ENCODE results near the gene DUOXA2.

The DUOXA2 gene

DNA sequence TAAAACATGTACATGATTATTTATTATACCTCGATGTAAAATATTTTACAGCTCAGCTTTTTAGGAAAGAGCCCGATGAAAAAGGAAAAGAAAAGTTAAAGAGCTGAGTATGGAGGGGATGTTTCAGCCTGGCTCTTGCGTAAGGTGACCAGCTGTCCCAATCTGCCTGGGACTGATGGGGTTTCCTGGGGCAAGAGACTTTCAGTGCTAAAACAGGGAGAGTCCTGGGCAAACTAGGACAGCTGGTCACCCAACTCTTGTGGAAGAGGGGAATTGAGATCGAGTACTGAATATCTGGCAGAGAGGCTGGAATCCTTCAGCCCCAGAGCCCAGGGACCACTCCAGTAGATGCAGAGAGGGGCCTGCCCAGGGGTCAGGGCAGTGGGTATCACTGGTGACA, 21.1 kb upstream of the DUOXA2 start:
- TF ChIP-seq ZNF274 (IDR thresholded peaks at IDR 0.05; ENCODE audit: low read depth, low read length) = no peak
- TF ChIP-seq SUZ12 (IDR thresholded peaks at IDR 0.05; ENCODE audit: extremely low read depth, insufficient read depth, insufficient read length) = no peak
- Histone ChIP-seq H3K4me1 (ENCODE audit: insufficient read depth, insufficient read length) (no peaks in the 10 kb centered on the region), H3K27me3 (ENCODE audit: insufficient read depth, insufficient read length) (no peaks in the 10 kb centered on the region), H3K9ac (ENCODE audit: insufficient read length, low read depth) (no peak overlapping the region), H3K36me3 (ENCODE audit: insufficient read depth, insufficient read length, low read length) (no peaks in the 10 kb centered on the region), H3K4me3 (ENCODE audit: insufficient read length, low read depth) (no peak overlapping the region), H3K9me3 (ENCODE audit: insufficient read depth, low read length) (no peaks in the 10 kb centered on the region)
- DNase-seq (ENCODE audit: low read depth, low spot score) = no peak

DNA sequence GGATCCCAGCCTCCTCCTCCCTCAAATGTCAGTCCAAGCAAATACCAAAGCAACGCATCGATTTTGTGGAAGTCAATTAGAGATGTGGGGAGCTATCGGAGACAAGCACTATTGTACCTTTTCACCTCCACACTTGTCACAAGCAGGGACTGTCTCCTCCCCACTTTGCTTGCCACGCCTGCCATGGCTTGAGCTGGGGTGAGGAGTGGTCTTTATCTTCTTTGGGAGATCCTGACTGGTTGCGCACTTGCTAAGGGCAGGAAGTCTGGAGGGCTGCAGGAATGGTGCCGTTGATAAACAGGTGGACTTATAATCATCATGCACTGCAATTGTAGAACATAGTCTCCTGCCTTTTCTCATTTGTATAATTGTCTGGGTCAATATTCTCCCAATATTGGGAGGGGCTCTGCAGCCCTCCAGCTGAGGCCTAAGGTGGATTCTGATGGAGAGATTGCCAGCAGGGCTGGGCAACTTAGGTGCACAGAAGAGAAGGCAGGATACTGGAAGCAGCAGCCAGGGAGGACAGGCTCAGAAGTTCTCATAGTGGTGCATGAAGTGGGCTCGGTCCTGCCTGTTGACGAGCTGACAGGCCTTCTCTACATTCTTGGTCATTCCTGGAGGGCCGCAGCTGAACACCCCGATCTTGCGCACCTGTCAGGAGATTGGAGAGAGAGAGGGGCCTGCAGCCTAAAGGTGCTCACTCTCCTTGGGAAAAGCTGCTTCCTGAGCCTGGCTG, 20.3 kb upstream of the DUOXA2 start:
- H3K4me3 ChIP-seq (ENCODE audit: insufficient read length, low read depth) = no peak overlapping the region
- H3K36me3 ChIP-seq (ENCODE audit: insufficient read depth, insufficient read length, low read length) = no peaks in the 10 kb centered on the region
- no peaks in the 10 kb centered on the region for H3K9me3 ChIP-seq (ENCODE audit: insufficient read depth, low read length)
- no peaks in the 10 kb centered on the region for H3K4me1 ChIP-seq (ENCODE audit: insufficient read depth, insufficient read length)
- DNase-seq (ENCODE audit: low read depth, low spot score) = no peak
- H3K27me3 ChIP-seq (ENCODE audit: insufficient read depth, insufficient read length) = no peaks in the 10 kb centered on the region
- H3K9ac ChIP-seq (ENCODE audit: insufficient read length, low read depth) = no peak overlapping the region
- no peak for TF ChIP-seq ZNF274 (IDR thresholded peaks at IDR 0.05; ENCODE audit: low read depth, low read length)
- no peak for TF ChIP-seq YY1 (IDR thresholded peaks at IDR 0.05; ENCODE audit: insufficient read depth, insufficient read length)
- TF ChIP-seq SUZ12 (IDR thresholded peaks at IDR 0.05; ENCODE audit: extremely low read depth, insufficient read depth, insufficient read length) = no peak

DNA sequence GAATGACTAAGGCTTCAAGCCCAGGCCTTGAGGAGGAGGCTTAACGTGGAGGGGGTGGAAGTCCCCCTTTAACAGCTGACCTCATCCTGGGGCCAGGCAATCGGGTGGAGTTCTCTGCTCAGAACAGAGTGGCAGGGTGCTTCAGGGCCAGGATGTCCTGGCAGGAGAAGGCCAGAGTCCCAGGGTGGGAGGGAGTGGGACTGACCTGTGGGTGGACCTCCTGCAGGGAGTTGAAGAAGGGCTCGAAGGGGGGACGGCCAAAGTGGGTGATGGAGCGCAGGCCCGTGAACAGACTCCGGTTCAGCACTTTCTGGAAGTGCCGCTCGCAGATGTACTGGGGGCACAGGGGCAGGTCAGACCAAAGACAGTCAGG, 19.8 kb upstream of the DUOXA2 start:
- no peaks in the 10 kb centered on the region for H3K4me1 ChIP-seq (ENCODE audit: insufficient read depth, insufficient read length)
- H3K9me3 ChIP-seq (ENCODE audit: insufficient read depth, low read length) = no peaks in the 10 kb centered on the region
- TF ChIP-seq YY1 (IDR thresholded peaks at IDR 0.05; ENCODE audit: insufficient read depth, insufficient read length) = no peak
- TF ChIP-seq ZNF274 (IDR thresholded peaks at IDR 0.05; ENCODE audit: low read depth, low read length) = no peak
- no peak for TF ChIP-seq SUZ12 (IDR thresholded peaks at IDR 0.05; ENCODE audit: extremely low read depth, insufficient read depth, insufficient read length)
- DNase-seq (ENCODE audit: low read depth, low spot score) = no peak
- H3K36me3 ChIP-seq (ENCODE audit: insufficient read depth, insufficient read length, low read length) = no peaks in the 10 kb centered on the region
- no peaks in the 10 kb centered on the region for H3K27me3 ChIP-seq (ENCODE audit: insufficient read depth, insufficient read length)
- no peak overlapping the region for H3K4me3 ChIP-seq (ENCODE audit: insufficient read length, low read depth)
- H3K9ac ChIP-seq (ENCODE audit: insufficient read length, low read depth) = no peak overlapping the region

DNA sequence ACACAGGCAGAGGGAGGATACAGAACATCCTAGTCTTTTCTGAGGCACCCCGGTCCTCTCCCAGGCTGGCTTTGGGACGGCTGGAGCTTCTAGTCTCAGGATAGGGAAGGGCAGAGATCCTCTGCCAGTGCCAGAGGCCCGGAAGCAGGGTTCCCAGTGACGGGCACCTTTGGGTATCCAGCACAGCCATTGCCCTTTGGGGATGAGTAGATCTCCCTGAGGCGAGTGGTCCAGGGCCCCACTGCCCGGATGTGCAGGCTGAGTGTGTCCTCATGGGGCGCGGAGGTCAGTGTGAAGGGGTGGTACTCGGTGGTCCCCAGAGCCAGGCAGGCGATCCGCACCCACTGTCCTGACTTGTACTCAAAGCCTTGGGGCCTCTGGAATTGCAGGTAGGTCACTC, 18.5 kb upstream of the DUOXA2 start:
- Histone ChIP-seq H3K36me3 (ENCODE audit: insufficient read depth, insufficient read length, low read length) (no peaks in the 10 kb centered on the region), H3K9ac (ENCODE audit: insufficient read length, low read depth) (no peak overlapping the region), H3K4me3 (ENCODE audit: insufficient read length, low read depth) (no peak overlapping the region), H3K9me3 (ENCODE audit: insufficient read depth, low read length) (no peaks in the 10 kb centered on the region), H3K27me3 (ENCODE audit: insufficient read depth, insufficient read length) (no peaks in the 10 kb centered on the region), H3K4me1 (ENCODE audit: insufficient read depth, insufficient read length) (peaks cover 7% of the 10 kb centered on the region)
- DNase-seq (ENCODE audit: low read depth, low spot score) = no peak
- TF ChIP-seq SUZ12 (IDR thresholded peaks at IDR 0.05; ENCODE audit: extremely low read depth, insufficient read depth, insufficient read length) (no peak), ZNF274 (IDR thresholded peaks at IDR 0.05; ENCODE audit: low read depth, low read length) (no peak), YY1 (IDR thresholded peaks at IDR 0.05; ENCODE audit: insufficient read depth, insufficient read length) (no peak)

DNA sequence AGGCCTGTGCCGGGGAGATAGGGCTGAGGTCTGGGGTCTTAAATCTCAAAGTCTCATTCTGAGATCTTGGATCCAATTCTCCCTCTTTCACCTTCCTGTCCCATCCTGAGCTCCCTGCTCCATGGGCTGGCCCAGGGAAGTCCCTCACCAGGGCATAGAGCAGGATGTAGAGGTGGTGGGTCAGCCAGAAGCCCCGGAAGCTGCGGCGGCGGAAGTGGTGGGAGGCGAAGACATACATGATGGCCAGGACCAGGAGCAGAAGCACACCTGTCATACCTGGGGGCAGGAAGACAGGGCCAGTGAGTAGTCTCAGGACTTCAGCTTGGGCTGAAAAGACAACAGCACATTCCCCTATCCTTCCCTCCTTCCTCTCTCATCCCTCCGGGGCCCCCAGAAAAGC, 16.7 kb upstream of the DUOXA2 start:
- Histone ChIP-seq H3K27me3 (ENCODE audit: insufficient read depth, insufficient read length) (no peaks in the 10 kb centered on the region), H3K4me1 (ENCODE audit: insufficient read depth, insufficient read length) (peaks cover 10% of the 10 kb centered on the region), H3K9ac (ENCODE audit: insufficient read length, low read depth) (no peak overlapping the region), H3K36me3 (ENCODE audit: insufficient read depth, insufficient read length, low read length) (no peaks in the 10 kb centered on the region), H3K9me3 (ENCODE audit: insufficient read depth, low read length) (no peaks in the 10 kb centered on the region), H3K4me3 (ENCODE audit: insufficient read length, low read depth) (no peak overlapping the region)
- TF ChIP-seq ZNF274 (IDR thresholded peaks at IDR 0.05; ENCODE audit: low read depth, low read length) = no peak
- no peak for TF ChIP-seq SUZ12 (IDR thresholded peaks at IDR 0.05; ENCODE audit: extremely low read depth, insufficient read depth, insufficient read length)
- no peak for DNase-seq (ENCODE audit: low read depth, low spot score)

DNA sequence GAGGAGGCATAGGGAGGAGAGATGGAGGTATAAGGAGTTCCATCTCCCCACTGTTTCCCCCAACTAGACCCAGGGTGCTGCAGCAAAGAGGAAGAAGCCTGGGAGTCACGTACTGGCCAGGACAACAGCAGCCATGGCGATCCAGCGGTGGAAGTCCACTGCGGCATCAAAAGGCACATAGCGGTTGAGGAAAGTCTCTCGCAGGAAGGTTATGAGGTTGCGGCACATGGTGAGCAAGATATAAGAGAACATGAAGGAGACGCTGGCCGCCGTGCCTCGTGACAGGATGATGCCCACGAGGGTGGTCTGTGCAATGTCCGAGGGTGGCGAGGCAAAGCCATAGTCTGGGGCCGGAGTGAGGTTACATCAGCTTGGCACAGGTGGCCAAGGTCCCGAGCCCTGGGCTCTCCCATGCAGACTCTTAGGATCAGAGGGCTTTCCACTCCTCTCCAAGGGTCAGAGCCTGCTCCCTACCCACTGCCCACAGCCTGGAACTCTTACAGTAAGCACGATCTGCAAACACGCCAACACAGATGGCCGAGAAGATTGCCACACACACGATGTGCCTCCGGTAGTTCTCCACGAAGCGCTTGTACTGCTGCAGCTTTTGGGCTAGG, 14.5 kb upstream of the DUOXA2 start:
- Histone ChIP-seq H3K9ac (ENCODE audit: insufficient read length, low read depth) (no peak overlapping the region), H3K4me1 (ENCODE audit: insufficient read depth, insufficient read length) (peaks cover 12% of the 10 kb centered on the region), H3K27me3 (ENCODE audit: insufficient read depth, insufficient read length) (no peaks in the 10 kb centered on the region), H3K9me3 (ENCODE audit: insufficient read depth, low read length) (no peaks in the 10 kb centered on the region), H3K4me3 (ENCODE audit: insufficient read length, low read depth) (no peak overlapping the region), H3K36me3 (ENCODE audit: insufficient read depth, insufficient read length, low read length) (no peaks in the 10 kb centered on the region)
- no peak for DNase-seq (ENCODE audit: low read depth, low spot score)
- TF ChIP-seq ZNF274 (IDR thresholded peaks at IDR 0.05; ENCODE audit: low read depth, low read length) = no peak
- TF ChIP-seq SUZ12 (IDR thresholded peaks at IDR 0.05; ENCODE audit: extremely low read depth, insufficient read depth, insufficient read length) = no peak
- no peak for TF ChIP-seq YY1 (IDR thresholded peaks at IDR 0.05; ENCODE audit: insufficient read depth, insufficient read length)

DNA sequence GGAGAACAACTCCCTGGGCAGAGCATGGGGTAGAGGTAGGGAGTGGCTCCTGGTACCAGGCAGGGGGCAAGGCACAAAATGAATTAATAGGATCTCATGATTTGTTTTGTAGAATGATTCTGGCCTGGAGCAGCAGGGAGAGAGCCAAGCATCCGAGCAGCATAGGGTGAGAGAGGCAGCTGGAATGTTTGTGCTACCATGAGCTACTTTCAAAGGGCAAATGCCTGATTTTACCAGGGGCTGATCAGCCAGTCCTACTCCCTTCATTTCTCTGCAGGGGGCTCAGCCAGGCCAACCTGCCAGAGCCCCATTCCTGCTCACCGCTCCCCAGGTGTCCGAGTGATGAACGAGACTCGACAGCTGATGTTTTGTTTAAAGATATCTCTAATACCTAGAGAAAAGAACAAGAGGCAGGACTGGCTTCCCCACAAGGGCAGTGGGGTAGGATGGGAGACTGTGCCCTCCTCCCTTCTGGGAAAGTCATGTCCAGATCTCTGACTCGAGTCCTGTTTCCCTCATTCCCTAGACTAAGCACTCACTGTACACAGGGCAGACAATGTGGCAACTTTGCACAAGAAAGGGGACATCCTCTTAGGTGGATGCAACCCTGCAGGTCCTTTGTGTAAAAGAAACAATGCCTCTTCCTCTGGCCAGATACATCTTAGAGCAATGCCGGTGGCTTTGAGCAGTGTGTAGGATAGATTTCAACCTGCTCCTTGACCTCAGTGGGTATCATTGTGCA, 13.1 kb upstream of the DUOXA2 start:
- Histone ChIP-seq H3K9ac (ENCODE audit: insufficient read length, low read depth) (no peak overlapping the region), H3K36me3 (ENCODE audit: insufficient read depth, insufficient read length, low read length) (no peaks in the 10 kb centered on the region), H3K27me3 (ENCODE audit: insufficient read depth, insufficient read length) (no peaks in the 10 kb centered on the region), H3K4me3 (ENCODE audit: insufficient read length, low read depth) (no peak overlapping the region), H3K4me1 (ENCODE audit: insufficient read depth, insufficient read length) (peaks cover 12% of the 10 kb centered on the region), H3K9me3 (ENCODE audit: insufficient read depth, low read length) (no peaks in the 10 kb centered on the region)
- TF ChIP-seq SUZ12 (IDR thresholded peaks at IDR 0.05; ENCODE audit: extremely low read depth, insufficient read depth, insufficient read length) (no peak), ZNF274 (IDR thresholded peaks at IDR 0.05; ENCODE audit: low read depth, low read length) (no peak), YY1 (IDR thresholded peaks at IDR 0.05; ENCODE audit: insufficient read depth, insufficient read length) (no peak)
- peak; percentile 22 for DNase-seq (ENCODE audit: low read depth, low spot score)
